ENCODE measurements around the gene VMP1. TPM values are rescaled to one million over a fixed set of nuclear protein-coding genes. Genes with fewer than 3 reads are reported as not detected.
"Not testable (repeated sequence)": the region's sequence is repeated elsewhere in the genome, so short reads cannot be mapped to it uniquely, and the experiment has no call there.

The VMP1 gene
- total and polyA plus RNA-seq, 12 donors = 20.5 to 98.9 (median 50.6) TPM

DNA sequence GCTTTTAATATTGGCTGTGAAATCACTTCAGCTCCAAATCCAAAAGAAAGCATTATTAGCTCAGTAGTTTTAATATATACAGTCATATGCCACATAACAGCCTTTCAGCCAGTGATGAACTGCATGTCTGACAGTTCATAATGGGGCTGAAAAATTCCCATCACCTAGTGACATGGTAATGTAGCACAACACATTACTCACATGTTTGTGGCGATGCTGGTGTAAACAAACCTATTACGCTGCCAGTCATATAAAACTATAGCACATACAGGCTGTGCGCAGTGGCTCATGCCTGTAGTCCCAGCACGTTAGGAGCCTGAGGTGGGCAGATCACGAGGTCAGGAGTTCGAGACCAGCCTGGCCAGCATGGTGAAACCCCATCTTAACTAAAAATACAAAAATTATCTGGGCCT is 93.1 kb downstream of the VMP1 start:
- Histone ChIP-seq H3K4me1 (peaks cover 0 to 63% (median 5%) of the 10 kb centered on the region in 9 donors), H3K27ac (peak overlapping the region in 1 of 10 donors; percentile 58), H3K27me3 (no peaks in the 10 kb centered on the region), H3K4me3 (no peak overlapping the region), H3K9me3 (no peaks in the 10 kb centered on the region), H3K36me3 (peaks cover 0 to 5% (median 0%) of the 10 kb centered on the region in 9 donors)
- TF ChIP-seq, protein P1, sequence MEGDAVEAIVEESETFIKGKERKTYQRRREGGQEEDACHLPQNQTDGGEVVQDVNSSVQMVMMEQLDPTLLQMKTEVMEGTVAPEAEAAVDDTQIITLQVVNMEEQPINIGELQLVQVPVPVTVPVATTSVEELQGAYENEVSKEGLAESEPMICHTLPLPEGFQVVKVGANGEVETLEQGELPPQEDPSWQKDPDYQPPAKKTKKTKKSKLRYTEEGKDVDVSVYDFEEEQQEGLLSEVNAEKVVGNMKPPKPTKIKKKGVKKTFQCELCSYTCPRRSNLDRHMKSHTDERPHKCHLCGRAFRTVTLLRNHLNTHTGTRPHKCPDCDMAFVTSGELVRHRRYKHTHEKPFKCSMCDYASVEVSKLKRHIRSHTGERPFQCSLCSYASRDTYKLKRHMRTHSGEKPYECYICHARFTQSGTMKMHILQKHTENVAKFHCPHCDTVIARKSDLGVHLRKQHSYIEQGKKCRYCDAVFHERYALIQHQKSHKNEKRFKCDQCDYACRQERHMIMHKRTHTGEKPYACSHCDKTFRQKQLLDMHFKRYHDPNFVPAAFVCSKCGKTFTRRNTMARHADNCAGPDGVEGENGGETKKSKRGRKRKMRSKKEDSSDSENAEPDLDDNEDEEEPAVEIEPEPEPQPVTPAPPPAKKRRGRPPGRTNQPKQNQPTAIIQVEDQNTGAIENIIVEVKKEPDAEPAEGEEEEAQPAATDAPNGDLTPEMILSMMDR (IDR thresholded peaks at IDR 0.05) = no peak
- ATAC-seq = no peak
- DNase-seq = no peak
- 92 to 96% methylated on average over 6 of the region's 6 CpGs for whole genome bisulfite sequencing, 2 donors
- intact Hi-C loops (cut with DNase I) = no loop called here

DNA sequence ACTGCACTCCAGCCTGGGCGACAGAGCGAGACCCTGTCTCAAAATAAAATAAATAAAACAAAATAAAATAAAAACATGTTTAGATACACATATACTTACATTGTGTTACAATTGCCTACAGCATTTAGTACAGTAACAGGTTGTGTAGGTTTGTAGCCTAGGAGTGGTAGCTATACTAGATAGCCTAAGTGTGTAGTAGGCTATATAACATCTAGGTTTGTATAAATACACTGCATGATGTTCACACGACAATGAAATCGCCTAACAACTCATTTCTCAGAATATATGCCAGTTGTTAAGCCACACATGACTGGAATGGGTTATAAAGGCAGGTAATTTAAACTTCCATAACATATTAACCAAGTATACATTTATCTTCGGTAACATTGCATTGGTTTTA is 94.7 kb downstream of the VMP1 start:
- intact Hi-C loops (cut with DNase I) = no loop called here
- ATAC-seq (no peak), DNase-seq (no peak)
- Histone ChIP-seq H3K9me3 (no peaks in the 10 kb centered on the region), H3K4me3 (no peak overlapping the region), H3K27ac (peak overlapping the region in 1 of 10 donors; percentile 82), H3K36me3 (no peaks in the 10 kb centered on the region), H3K4me1 (peaks cover 0 to 61% (median 0%) of the 10 kb centered on the region in 9 donors), H3K27me3 (no peaks in the 10 kb centered on the region)
- TF ChIP-seq, protein P1 (IDR thresholded peaks at IDR 0.05) = no peak
- 97% methylated on average over 5 of the region's 5 CpGs for WGBS, 2 donors

DNA sequence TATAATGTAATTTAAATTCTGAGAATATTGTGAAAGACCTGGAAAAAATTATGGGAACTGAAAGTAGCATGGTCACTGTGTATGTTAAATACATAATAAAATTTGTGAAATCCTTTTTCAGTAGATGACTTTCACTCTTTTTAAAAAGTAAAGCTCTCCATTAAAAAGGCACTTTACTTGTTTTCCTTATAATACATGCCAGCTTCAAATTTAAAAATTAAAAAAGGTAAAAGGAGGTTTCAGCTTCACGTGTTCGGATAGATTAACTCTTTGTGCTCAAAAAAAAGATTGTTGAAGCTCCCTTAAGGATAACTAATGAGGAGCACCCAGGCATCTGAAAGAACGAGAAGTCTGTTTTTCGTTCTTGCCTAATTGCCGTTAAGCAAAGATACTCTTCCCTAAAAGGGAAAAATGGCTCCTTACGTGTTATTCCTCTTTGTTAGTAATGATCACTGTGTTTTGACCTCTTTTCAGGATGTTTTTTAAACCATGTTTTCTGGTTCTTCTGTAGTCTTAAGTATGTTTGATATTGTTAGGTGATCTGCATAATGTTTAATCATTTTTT is 97.5 kb downstream of the VMP1 start:
- TF ChIP-seq, protein P1 (IDR thresholded peaks at IDR 0.05) = no peak
- no peaks in the 10 kb centered on the region for H3K27me3 ChIP-seq
- H3K4me1 ChIP-seq = peaks cover 0 to 44% (median 0%) of the 10 kb centered on the region in 9 donors
- peak overlapping the region in 7 of 10 donors; percentile 0 to 34 (median 26) for H3K4me3 ChIP-seq
- H3K36me3 ChIP-seq = peaks cover 0 to 5% (median 2%) of the 10 kb centered on the region in 9 donors
- DNase-seq = no peak
- peak in 3 of 8 donors; percentile 20 to 63 (median 46) for ATAC-seq
- WGBS, 2 donors = 64 to 76% methylated on average over 6 of the region's 6 CpGs
- intact Hi-C loops (cut with DNase I) = no loop called here
- no peaks in the 10 kb centered on the region for H3K9me3 ChIP-seq
- H3K27ac ChIP-seq = peak overlapping the region in 7 of 10 donors; percentile 10 to 82 (median 58)

DNA sequence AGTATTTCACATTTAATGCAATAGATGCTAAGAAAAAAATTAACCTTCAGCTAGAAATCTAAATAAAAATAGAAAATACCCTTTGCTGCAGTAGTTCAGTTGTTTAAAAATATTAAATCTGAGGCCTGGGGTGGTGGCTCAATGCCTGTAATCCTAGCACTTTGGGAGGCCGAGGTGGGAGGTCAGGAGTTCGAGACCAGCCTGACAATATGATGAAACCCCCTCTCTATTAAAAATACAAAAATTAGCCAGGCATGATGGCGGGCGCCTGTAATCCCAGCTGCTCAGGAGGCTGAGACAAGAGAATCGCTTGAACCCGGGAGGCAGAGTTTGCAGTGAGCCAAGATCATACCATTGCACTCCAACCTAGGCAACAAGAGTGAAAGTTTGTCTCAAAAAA is 98.9 kb downstream of the VMP1 start:
- intact Hi-C loops (cut with DNase I); H3K4me3 ChIP-seq; H3K9me3 ChIP-seq; DNase-seq; H3K27me3 ChIP-seq; ATAC-seq: not testable (repeated sequence)
- H3K4me1 ChIP-seq = peaks cover 0 to 44% (median 0%) of the 10 kb centered on the region in 9 donors
- peaks cover 0 to 18% (median 8%) of the 10 kb centered on the region in 9 donors for H3K36me3 ChIP-seq
- peak overlapping the region in 1 of 10 donors; percentile 82 for H3K27ac ChIP-seq
- WGBS, 2 donors = 97 to 98% methylated on average over 6 of the region's 6 CpGs

DNA sequence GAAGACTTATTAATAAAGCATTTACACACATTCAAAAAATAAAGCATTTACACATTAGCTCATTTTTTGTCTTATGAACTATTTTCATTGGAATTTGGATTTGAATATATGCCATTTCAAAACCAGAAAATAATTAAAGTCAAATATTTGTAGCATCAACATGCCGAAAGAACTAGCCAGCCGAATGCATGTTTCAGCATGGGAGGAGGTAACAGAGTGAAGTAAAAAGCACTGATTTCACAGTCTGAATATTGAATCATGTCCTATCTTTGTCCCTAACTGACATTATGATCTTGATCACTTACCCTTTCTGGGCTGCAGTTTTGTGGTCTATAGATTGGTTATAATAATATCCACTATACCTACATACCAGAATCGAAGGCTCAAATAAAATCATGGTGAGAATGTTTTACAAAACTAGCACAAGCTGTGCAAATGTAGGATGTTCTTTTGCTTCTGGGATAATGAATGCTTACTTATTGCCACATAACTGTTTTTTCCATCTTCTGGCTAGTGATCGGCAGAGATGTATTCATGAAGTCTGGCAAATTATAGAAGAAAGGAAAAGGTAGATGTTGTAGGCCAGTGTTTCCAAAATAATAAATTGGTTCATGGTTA is 100.5 kb downstream of the VMP1 start:
- 79% methylated on average over 4 of the region's 4 CpGs for WGBS, 2 donors
- no peak for DNase-seq
- H3K36me3 ChIP-seq = peaks cover 0 to 35% (median 11%) of the 10 kb centered on the region in 9 donors
- no peak overlapping the region for H3K4me3 ChIP-seq
- no peaks in the 10 kb centered on the region for H3K27me3 ChIP-seq
- TF ChIP-seq, protein P1 (IDR thresholded peaks at IDR 0.05) = no peak
- H3K9me3 ChIP-seq = no peaks in the 10 kb centered on the region
- H3K27ac ChIP-seq = peak overlapping the region in 7 of 10 donors; percentile 8 to 82 (median 28)
- H3K4me1 ChIP-seq = peaks cover 0 to 49% (median 0%) of the 10 kb centered on the region in 9 donors
- intact Hi-C loops (cut with DNase I) = no loop called here
- no peak for ATAC-seq
